GM12878 (cell line): ENCODE measurements around the gene ZNF618. TPM values are rescaled to one million over a fixed set of nuclear protein-coding genes. Genes with fewer than 3 reads are reported as not detected.

ENCODE experiments used
- ATAC-seq: fragments of 200-7000 bp; cut with Tn5 transposase; 3 replicates; pipeline ENCODE4 v1.9.1; 2020; ENCODE audit warnings: mild to moderate bottlenecking, moderate library complexity
- BruUV-seq: library from RNA; stranded (reverse); fragments of 400-500 nt; replicated peaks from 2 replicates; lab custom pipeline; 2021; lab: Mats Ljungman, UMichigan
- CTCF ChIA-PET: fragments of 300-600 bp; sonication (Branson Sonifier 250); formaldehyde crosslinking; extraction: SDS; loops from one replicate; lab custom pipeline; 2021; ENCODE audit warnings: inconsistent platforms; lab: Yijun Ruan, JAX
- POLR2A ChIA-PET: fragments of 350-600 bp; formaldehyde crosslinking; extraction: SDS; loops from one replicate; lab custom pipeline; 2021; ENCODE audit warnings: inconsistent platforms; lab: Charles Lee
- RAD21 ChIA-PET: fragments of 300-600 bp; sonication (Branson Sonifier 250); formaldehyde crosslinking; loops from one replicate; lab custom pipeline; 2023; ENCODE audit warnings: antibody characterized with exemption; ENCODE audit not compliant: unreplicated experiment; lab: Charles Lee
- SMC1A ChIA-PET: fragments of 300-600 bp; sonication (Branson Sonifier 250); formaldehyde crosslinking; loops from one replicate; lab custom pipeline; 2023; ENCODE audit not compliant: unreplicated experiment, uncharacterized antibody; lab: Charles Lee
- DNase-seq: peaks from one replicate; pipeline ENCODE4 v3.0.0-alpha.2; 2011; ENCODE audit warnings: low read depth, low spot score
- FAIRE-seq: peaks from 3 replicates; lab custom pipeline; 2011; peaks lifted over from hg19 to GRCh38; lab: Jason Lieb, UNC
- H2AFZ ChIP-seq: 2 replicates; pipeline ENCODE4 v1.6.0; 2011; ENCODE audit warnings: low read depth, low read length, control low read depth; ENCODE audit not compliant: control insufficient read depth
- H3K27ac ChIP-seq: 2 replicates; pipeline ENCODE4 v1.5.1; 2011; ENCODE audit warnings: control low read depth; ENCODE audit not compliant: control insufficient read depth, insufficient read depth
- H3K27me3 ChIP-seq, 2 experiments: replicated peaks in 1 of 2; 2 replicates each; pipeline versions ENCODE4 v1.6.0 to v1.6.1; 2011; ENCODE audit warnings: low read length in 1 of 2; ENCODE audit not compliant: control insufficient read depth in 2 of 2, insufficient read depth in 2 of 2
- H3K36me3 ChIP-seq, 2 experiments: 2 replicates each; pipeline ENCODE4 v1.5.1; 2011; ENCODE audit warnings: low read length in 1 of 2; ENCODE audit not compliant: control insufficient read depth in 2 of 2, insufficient read depth in 2 of 2
- H3K4me1 ChIP-seq: 2 replicates; pipeline ENCODE4 v1.6.1; 2011; ENCODE audit warnings: mild to moderate bottlenecking, low read length, moderate library complexity, mixed read lengths; ENCODE audit not compliant: control insufficient read depth, insufficient read depth
- H3K4me2 ChIP-seq: 2 replicates; pipeline ENCODE4 v1.6.0; 2011; ENCODE audit warnings: control low read depth; ENCODE audit not compliant: control insufficient read depth, insufficient read depth
- H3K4me3 ChIP-seq: fragments of 200-600 bp; sonication (generic); 2 replicates; pipeline ENCODE4 v1.5.1; 2016
- H3K79me2 ChIP-seq: 2 replicates; pipeline ENCODE4 v1.6.0; 2011; ENCODE audit warnings: low read length; ENCODE audit not compliant: control insufficient read depth, insufficient read depth
- H3K9ac ChIP-seq: 2 replicates; pipeline ENCODE4 v1.8.0; 2011; ENCODE audit warnings: low read length, control low read depth, mixed read lengths; ENCODE audit not compliant: control insufficient read depth, insufficient read depth
- H3K9me3 ChIP-seq: replicated peaks from 3 replicates; pipeline ENCODE4 v1.5.1; 2011; ENCODE audit warnings: mild to moderate bottlenecking, low read length; ENCODE audit not compliant: control insufficient read depth, insufficient read depth
- H4K20me1 ChIP-seq: 2 replicates; pipeline ENCODE4 v1.6.0; 2011; ENCODE audit not compliant: control insufficient read depth, insufficient read depth
- BHLHE40 ChIP-seq, 2 experiments: fragments of 450-650 bp in 1 of 2; IDR thresholded peaks; 2 replicates each; pipeline ENCODE4 v1.6.1; 2011 to 2017; ENCODE audit warnings: low read depth in 2 of 2, borderline replicate concordance in 1 of 2, improper control_type of control experiment in 1 of 2, low read length in 1 of 2, mild to moderate bottlenecking in 1 of 2
- CTCF ChIP-seq, 3 experiments: IDR thresholded peaks in 2 of 3; conservative IDR thresholded peaks in 1 of 3; 2 replicates each; pipeline ENCODE4 v1.5.1; 2011; ENCODE audit warnings: low read depth in 3 of 3, low read length in 3 of 3, mild to moderate bottlenecking in 3 of 3, control low read depth in 2 of 3, moderate library complexity in 2 of 3, inconsistent platforms in 1 of 3, mixed read lengths in 1 of 3; ENCODE audit not compliant: control insufficient read depth in 2 of 3, insufficient read depth in 1 of 3; ENCODE audit errors: extremely low read depth in 1 of 3
- FOXM1 ChIP-seq: IDR thresholded peaks from 2 replicates; pipeline ENCODE4 v1.6.1; 2012; ENCODE audit warnings: low read depth, mild to moderate bottlenecking, inconsistent platforms, low read length, moderate library complexity
- MEF2A ChIP-seq: IDR thresholded peaks from 2 replicates; pipeline ENCODE4 v1.6.1; 2011; ENCODE audit warnings: low read depth, mild to moderate bottlenecking, low read length, moderate library complexity; ENCODE audit not compliant: insufficient read depth
- NFYA ChIP-seq: IDR thresholded peaks from 2 replicates; pipeline ENCODE4 v1.6.1; 2011; ENCODE audit warnings: low read depth, mild to moderate bottlenecking, low read length, improper control_type of control experiment, borderline replicate concordance
- RB1 ChIP-seq: fragments of 450-650 bp; formaldehyde crosslinking; IDR thresholded peaks from 2 replicates; pipeline ENCODE4 v1.6.1; 2017; ENCODE audit warnings: mild to moderate bottlenecking, borderline replicate concordance
- SKIL ChIP-seq: fragments of 450-650 bp; IDR thresholded peaks from 2 replicates; pipeline ENCODE4 v1.6.1; 2017; ENCODE audit warnings: mild to moderate bottlenecking, low read depth, inconsistent platforms; ENCODE audit not compliant: poor library complexity, severe bottlenecking
- WGBS: methylation state at CpG from one replicate; pipeline ENCODE4 v1.1.6; 2016; ENCODE audit warnings: low lambda C conversion rate; ENCODE audit not compliant: insufficient replicate concordance, insufficient coverage; ENCODE audit errors: missing lambda C conversion rate; 5-methylcytosine and 5-hydroxymethylcytosine counted together
- in situ Hi-C: fragments of 300-500 bp; cut with MboI; formaldehyde crosslinking; loops from 9 replicates; pipeline ENCODE4 v1.14.3; 2018; ENCODE audit warnings: mixed read lengths
- intact Hi-C: fragments of 100-400 bp; cut with micrococcal nuclease; formaldehyde crosslinking; loops from one replicate; pipeline ENCODE4 v1.14.2; 2022; ENCODE audit not compliant: unreplicated experiment
- polyA plus RNA-seq, 11 experiments: library from polyadenylated mRNA; depleted of rRNA in 4 of 11; unstranded in 6 of 11; stranded (reverse) in 5 of 11; fragments of >200 nt; fragmentation: Nextera tagmentation in 4 of 11; fragmentation: Illumina TruSeq in 1 of 11; extraction: Ambion mirVana in 4 of 11; extraction: Trizol in 1 of 11; gene quantifications; 1 replicate in 1 of 11; 2 replicates in 10 of 11; pipeline versions ENCODE4 v1.2.1 to v1.2.3, GENCODE V29; 2011 to 2016; ENCODE audit warnings: inconsistent platforms in 2 of 11, missing spikeins in 2 of 11, low read depth in 1 of 11
- total RNA-seq, 4 experiments: library from RNA; depleted of rRNA in 3 of 4; stranded (reverse); fragments of >200 nt in 3 of 4; fragmentation: Illumina TruSeq in 1 of 4; extraction: Trizol in 1 of 4; gene quantifications; 2 replicates each; pipeline versions ENCODE4 v1.2.1 to v1.2.3, GENCODE V29; 2013 to 2021

The ZNF618 gene
- total and polyA plus RNA-seq, 10 of the 15 experiments (the other 5 are each of a cell fraction or from before 2014, with no cell fraction given) = 0.01 to 0.24 (median 0.06) TPM; not detected in 2

GRCh38 chr9:113853333-113853732 lies 22.8 kb upstream of the ZNF618 start:
- no peak overlapping the region for H3K9ac ChIP-seq
- H3K4me1 ChIP-seq = no peaks in the 10 kb centered on the region
- DNase-seq = no peak
- intact Hi-C loops (no loop called here), in situ Hi-C loops (no loop called here)
- no peak overlapping the region for H3K4me2 ChIP-seq
- BruUV-seq = no TSS peak
- ChIA-PET RAD21 (no interaction called here), POLR2A (no interaction called here), SMC1A (interaction anchor here (0.7 kb wide), 1 partner anchor 288 kb away, joined by 3 read pairs; no protein-coding TSS in a partner anchor)
- H3K4me3 ChIP-seq = no peak overlapping the region
- 0% methylated on average over 2 of the region's 2 CpGs for WGBS
- no peaks in the 10 kb centered on the region for H3K9me3 ChIP-seq
- H3K79me2 ChIP-seq = no peaks in the 10 kb centered on the region
- no peaks in the 10 kb centered on the region for H4K20me1 ChIP-seq
- ATAC-seq = peak; percentile 53; the same call in 2 of the 3 replicates
- no peak overlapping the region for H2AFZ ChIP-seq
- H3K27ac ChIP-seq = no peak overlapping the region
- TF ChIP-seq FOXM1 (no peak), CTCF (IDR thresholded peaks at IDR 0.05 in 2 of 3, conservative IDR thresholded peaks at IDR 0.05 in 1 of 3; ENCODE audit: control insufficient read depth in 2 of 3, extremely low read depth in 1 of 3, insufficient read depth in 1 of 3, low read depth in 3 of 3, low read length in 3 of 3) (peak; percentile 29 to 54 (median 41); a peak in 5 of 6 replicates)
- TF ChIP-seq, all 136 proteins: peak for 1
- CTCF ChIA-PET = interaction anchor here (0.8 kb wide), 1 partner anchor 8 kb away, joined by 4 read pairs; no protein-coding TSS in a partner anchor
- FAIRE-seq = no peak
- Histone ChIP-seq H3K27me3 (no peaks in the 10 kb centered on the region), H3K36me3 (no peaks in the 10 kb centered on the region)

DNA sequence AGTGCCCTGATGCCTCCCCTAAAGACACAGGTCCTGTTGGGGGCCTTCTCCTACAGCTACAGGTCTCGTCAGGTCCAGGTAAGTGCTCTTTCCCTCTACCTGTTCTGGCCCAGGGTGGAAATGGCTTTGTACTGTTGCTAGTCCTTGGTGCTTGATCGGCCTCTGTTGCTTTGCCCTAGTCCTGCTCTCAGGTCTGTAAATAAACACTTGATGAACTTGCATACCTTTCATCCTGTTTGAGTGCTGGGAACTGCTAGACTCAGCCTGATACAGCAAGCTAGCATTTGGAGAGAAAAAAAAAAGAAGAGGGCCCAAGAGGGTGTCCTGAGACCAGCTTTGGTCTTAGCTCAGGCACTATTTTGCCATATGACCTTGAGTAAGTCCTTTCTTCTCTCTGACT lies 21.8 kb upstream of the ZNF618 start:
- POLR2A ChIA-PET = no interaction called here
- H3K27ac ChIP-seq = no peak overlapping the region
- H3K27me3 ChIP-seq = no peaks in the 10 kb centered on the region
- 15% methylated on average over 2 of the region's 2 CpGs for WGBS
- in situ Hi-C loops = no loop called here
- DNase-seq (no peak), FAIRE-seq (no peak), ATAC-seq (no peak)
- no peaks in the 10 kb centered on the region for H3K9me3 ChIP-seq
- H3K4me3 ChIP-seq = no peak overlapping the region
- no peaks in the 10 kb centered on the region for H3K36me3 ChIP-seq
- SMC1A ChIA-PET = interaction anchor here (0.6 to 0.7 kb wide), 2 partner anchors 376 to 896 kb away, joined by 3 read pairs; no protein-coding TSS in a partner anchor
- H3K4me1 ChIP-seq = no peaks in the 10 kb centered on the region
- H3K9ac ChIP-seq = no peak overlapping the region
- H2AFZ ChIP-seq = no peak overlapping the region
- intact Hi-C loops = no loop called here
- BruUV-seq = no TSS peak
- no peak overlapping the region for H3K4me2 ChIP-seq
- no peaks in the 10 kb centered on the region for H3K79me2 ChIP-seq
- H4K20me1 ChIP-seq = no peaks in the 10 kb centered on the region
- no peak for TF ChIP-seq NFYA
- no peak for TF ChIP-seq RB1
- TF ChIP-seq MEF2A = no peak
- no peak for TF ChIP-seq BHLHE40 (IDR thresholded peaks at IDR 0.05; ENCODE audit: borderline replicate concordance in 1 of 2, low read depth in 2 of 2, low read length in 1 of 2)
- no peak for TF ChIP-seq SKIL
- CTCF ChIA-PET = interaction anchor here (1.0 kb wide), 1 partner anchor 13 kb away, joined by 3 read pairs; no protein-coding TSS in a partner anchor
- RAD21 ChIA-PET = no interaction called here
